ENCODE measurements around the gene MAST3. TPM values are rescaled to one million over a fixed set of nuclear protein-coding genes. Genes with fewer than 3 reads are reported as not detected.

MAST3 gene
- total and polyA plus RNA-seq, 12 donors, result 1.6 to 19.1 (median 11.4) TPM

- 69 to 89% (median 72%) methylated on average over 1 of the region's 1 CpG for WGBS, 4 donors
- no peak overlapping the region for H3K4me3 ChIP-seq
- no peak for DNase-seq
- peaks cover 6 to 19% of the 10 kb centered on the region in 2 donors for H3K4me1 ChIP-seq (replicated peaks in 1 of 2)
- H3K27ac ChIP-seq, result no peak overlapping the region
- peaks cover 0 to 17% of the 10 kb centered on the region in 2 donors for H3K36me3 ChIP-seq (replicated peaks in 1 of 2)
- intact Hi-C loops (cut with DNase I), result no loop called here
- H3K27me3 ChIP-seq, result no peaks in the 10 kb centered on the region
- H3K9me3 ChIP-seq (replicated peaks in 1 of 3), result no peaks in the 10 kb centered on the region
- TF ChIP-seq CTCF (IDR thresholded peaks at IDR 0.05), result no peak
- no peak for TF ChIP-seq POLR2A (IDR thresholded peaks at IDR 0.05)
Measured at GRCh38 chr19:18120127-18120526, 22.5 kb downstream of the MAST3 start.

GRCh38 chr19:18121166-18121565 lies 23.6 kb downstream of the MAST3 start:
- TF ChIP-seq CTCF (IDR thresholded peaks at IDR 0.05) (no peak), POLR2A (IDR thresholded peaks at IDR 0.05) (no peak)
- no peak for DNase-seq
- Histone ChIP-seq H3K4me3 (no peak overlapping the region), H3K4me1 (replicated peaks in 1 of 2) (peaks cover 6 to 19% of the 10 kb centered on the region in 2 donors), H3K27me3 (no peaks in the 10 kb centered on the region), H3K36me3 (replicated peaks in 1 of 2) (peaks cover 0 to 17% of the 10 kb centered on the region in 2 donors), H3K9me3 (replicated peaks in 1 of 3) (no peaks in the 10 kb centered on the region), H3K27ac (no peak overlapping the region)
- intact Hi-C loops (cut with DNase I), result no loop called here
- WGBS, 4 donors, result 72 to 94% (median 91%) methylated on average over 3 to 5 of the region's 5 CpGs; no CpG with 5 or more reads in 1 of the 4 donors

GRCh38 chr19:18122424-18122823 lies 24.8 kb downstream of the MAST3 start:
- Histone ChIP-seq H3K27ac (peak overlapping the region in 1 of 5 donors; percentile 74), H3K27me3 (no peaks in the 10 kb centered on the region), H3K4me1 (replicated peaks in 1 of 2) (peaks cover 1 to 15% of the 10 kb centered on the region in 2 donors), H3K9me3 (replicated peaks in 1 of 3) (no peaks in the 10 kb centered on the region), H3K4me3 (no peak overlapping the region), H3K36me3 (replicated peaks in 1 of 2) (peaks cover 0 to 18% of the 10 kb centered on the region in 2 donors)
- intact Hi-C loops (cut with DNase I), result no loop called here
- DNase-seq, result no peak
- 78 to 90% (median 82%) methylated on average over 7 of the region's 7 CpGs for WGBS, 4 donors
- TF ChIP-seq POLR2A (IDR thresholded peaks at IDR 0.05) (no peak), CTCF (IDR thresholded peaks at IDR 0.05) (no peak)

- no peak for TF ChIP-seq POLR2A (IDR thresholded peaks at IDR 0.05)
- no peak for TF ChIP-seq CTCF (IDR thresholded peaks at IDR 0.05)
- Histone ChIP-seq H3K4me3 (no peak overlapping the region), H3K27ac (peak overlapping the region in 2 of 5 donors; percentile 20 to 74), H3K9me3 (replicated peaks in 1 of 3) (no peaks in the 10 kb centered on the region), H3K27me3 (no peaks in the 10 kb centered on the region), H3K4me1 (replicated peaks in 1 of 2) (peaks cover 0 to 13% of the 10 kb centered on the region in 2 donors), H3K36me3 (replicated peaks in 1 of 2) (peaks cover 0 to 24% of the 10 kb centered on the region in 2 donors)
- intact Hi-C loops (cut with DNase I), result no loop called here
- 76 to 85% (median 79%) methylated on average over 27 of the region's 27 CpGs for WGBS, 4 donors
- DNase-seq, result peak in 4 of 7 donors; percentile 32 to 75 (median 54)
Measured at GRCh38 chr19:18122860-18123795, 25.6 kb downstream of the MAST3 start.
